GM12872 (cell line): ENCODE results near the gene KATNB1.
A peak's percentile ranks its signal among the peaks of the same experiment; 100 is the strongest.

Experiments used
- CTCF ChIP-seq: IDR thresholded peaks from 3 replicates; pipeline ENCODE4 v1.5.1; 2011; ENCODE audit warnings: low read depth, mild to moderate bottlenecking, low read length, moderate library complexity; ENCODE audit not compliant: insufficient read depth

KATNB1 gene

GRCh38 chr16:57711993-57712392 is 23.6 kb upstream of the KATNB1 start:
- TF ChIP-seq CTCF: no peak

- no peak for TF ChIP-seq CTCF
Measured at GRCh38 chr16:57713596-57713995, 22.0 kb upstream of the KATNB1 start.

GRCh38 chr16:57714047-57714446 is 21.5 kb upstream of the KATNB1 start:
- TF ChIP-seq CTCF: no peak

GRCh38 chr16:57720142-57720575 is 15.4 kb upstream of the KATNB1 start:
- peak; percentile 75 for TF ChIP-seq CTCF

GRCh38 chr16:57721356-57722209 is 14.0 kb upstream of the KATNB1 start:
- no peak for TF ChIP-seq CTCF

- no peak for TF ChIP-seq CTCF
Measured at GRCh38 chr16:57722210-57722499, 13.4 kb upstream of the KATNB1 start.

- TF ChIP-seq CTCF: no peak
Measured at GRCh38 chr16:57722651-57723050, 12.9 kb upstream of the KATNB1 start.
